Natural killer cell treated with Interleukin-12 subunit alpha and Interleukin-12 subunit beta and Interleukin-15 and Interleukin-18, amount 100 ng/mL, for 72 hours (primary cell): ENCODE data around the gene ZNF697. TPM values are rescaled to one million over a fixed set of nuclear protein-coding genes. Genes with fewer than 3 reads are reported as not detected.

Experiments used
- ATAC-seq, 2 donors: fragments of 150-1000 bp; cut with Tn5 transposase in 1 of 2; sonication (Bioruptor Pico), chemical (Tn5 transposase) in 1 of 2; 2 replicates each; pipeline ENCODE4 v1.10.0; 2021
- DNase-seq: peaks from one replicate; pipeline ENCODE4 v3.0.0; 2022; ENCODE audit warnings: low spot score
- H3K27ac Mint-ChIP-seq, 2 donors: 1 replicate in 1 of 2; 2 replicates in 1 of 2; pipeline ENCODE4 v1.8.0; 2022; ENCODE audit warnings: mixed read lengths in 2 of 2, mild to moderate bottlenecking in 1 of 2, moderate library complexity in 1 of 2
- H3K27me3 Mint-ChIP-seq, 2 donors: 1 replicate in 1 of 2; 2 replicates in 1 of 2; pipeline ENCODE4 v1.8.0; 2022; ENCODE audit warnings: mixed read lengths in 2 of 2
- H3K36me3 Mint-ChIP-seq: one replicate; pipeline ENCODE4 v1.8.0; 2022; ENCODE audit warnings: mixed read lengths
- H3K4me1 Mint-ChIP-seq, 2 donors: 1 replicate in 1 of 2; 2 replicates in 1 of 2; pipeline ENCODE4 v1.8.0; 2022; ENCODE audit warnings: low read depth in 2 of 2, mixed read lengths in 2 of 2, mild to moderate bottlenecking in 1 of 2
- H3K4me3 Mint-ChIP-seq: one replicate; pipeline ENCODE4 v1.8.0; 2022; ENCODE audit warnings: mixed read lengths
- H3K9me3 Mint-ChIP-seq: 2 replicates; pipeline ENCODE4 v1.8.0; 2022; ENCODE audit warnings: mixed read lengths
- total RNA-seq, 2 donors: library from RNA; stranded (reverse); gene quantifications; one replicate each; pipeline ENCODE4 v1.2.3, GENCODE V29; 2022

ZNF697 gene
- total RNA-seq, 2 donors from 2014 or later, result 0.14 to 0.17 TPM

GRCh38 chr1:119675349-119676345 is 27.6 kb upstream of the ZNF697 start:
- ATAC-seq, result no peak

DNA sequence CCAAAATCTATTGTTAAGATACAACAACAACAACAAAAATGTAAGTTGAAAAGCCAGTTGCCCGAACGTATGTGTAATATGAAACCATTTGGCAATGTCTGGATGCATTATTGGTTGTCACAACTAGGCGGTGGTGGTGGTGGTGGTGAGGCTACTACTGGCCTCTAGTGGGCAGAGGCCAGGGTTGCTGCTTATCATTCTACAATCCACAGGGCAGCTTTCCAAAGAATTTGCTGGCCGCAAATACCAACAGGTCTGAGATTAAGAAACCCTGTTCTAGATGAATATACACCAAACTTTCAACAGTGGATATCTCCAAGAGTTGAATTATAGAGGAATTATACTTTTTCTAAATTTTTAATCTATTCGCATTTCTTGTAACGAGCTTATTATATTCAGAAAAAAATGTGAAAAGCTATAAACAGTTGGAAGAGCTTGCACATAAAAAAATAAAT is 26.8 kb upstream of the ZNF697 start:
- ATAC-seq (peak in 1 of 2 donors; percentile 72), DNase-seq (no peak)
- Mint-ChIP-seq H3K27me3 (peaks cover 24 to 31% of the 10 kb centered on the region in 2 donors), H3K36me3 (no peaks in the 10 kb centered on the region), H3K9me3 (no peaks in the 10 kb centered on the region), H3K4me1 (peaks cover 4% of the 10 kb centered on the region in 2 donors), H3K4me3 (no peak overlapping the region), H3K27ac (no peak overlapping the region)

More at GRCh38 chr1:119675349-119676345, 27.6 kb upstream of the ZNF697 start:
- no peaks in the 10 kb centered on the region for H3K9me3 Mint-ChIP-seq
- no peak overlapping the region for H3K4me3 Mint-ChIP-seq
- no peaks in the 10 kb centered on the region for H3K36me3 Mint-ChIP-seq
- H3K27me3 Mint-ChIP-seq, result peaks cover 21 to 32% of the 10 kb centered on the region in 2 donors
- H3K27ac Mint-ChIP-seq, result no peak overlapping the region
- no peak for DNase-seq
- H3K4me1 Mint-ChIP-seq, result peaks cover 4% of the 10 kb centered on the region in 2 donors

GRCh38 chr1:119674111-119674526 is 26.1 kb upstream of the ZNF697 start:
- H3K27me3 Mint-ChIP-seq, result peaks cover 23 to 26% of the 10 kb centered on the region in 2 donors
- H3K9me3 Mint-ChIP-seq, result no peaks in the 10 kb centered on the region
- DNase-seq, result no peak
- no peak overlapping the region for H3K27ac Mint-ChIP-seq
- H3K36me3 Mint-ChIP-seq, result no peaks in the 10 kb centered on the region
- H3K4me1 Mint-ChIP-seq, result peaks cover 4% of the 10 kb centered on the region in 2 donors
- no peak overlapping the region for H3K4me3 Mint-ChIP-seq
- no peak for ATAC-seq

DNA sequence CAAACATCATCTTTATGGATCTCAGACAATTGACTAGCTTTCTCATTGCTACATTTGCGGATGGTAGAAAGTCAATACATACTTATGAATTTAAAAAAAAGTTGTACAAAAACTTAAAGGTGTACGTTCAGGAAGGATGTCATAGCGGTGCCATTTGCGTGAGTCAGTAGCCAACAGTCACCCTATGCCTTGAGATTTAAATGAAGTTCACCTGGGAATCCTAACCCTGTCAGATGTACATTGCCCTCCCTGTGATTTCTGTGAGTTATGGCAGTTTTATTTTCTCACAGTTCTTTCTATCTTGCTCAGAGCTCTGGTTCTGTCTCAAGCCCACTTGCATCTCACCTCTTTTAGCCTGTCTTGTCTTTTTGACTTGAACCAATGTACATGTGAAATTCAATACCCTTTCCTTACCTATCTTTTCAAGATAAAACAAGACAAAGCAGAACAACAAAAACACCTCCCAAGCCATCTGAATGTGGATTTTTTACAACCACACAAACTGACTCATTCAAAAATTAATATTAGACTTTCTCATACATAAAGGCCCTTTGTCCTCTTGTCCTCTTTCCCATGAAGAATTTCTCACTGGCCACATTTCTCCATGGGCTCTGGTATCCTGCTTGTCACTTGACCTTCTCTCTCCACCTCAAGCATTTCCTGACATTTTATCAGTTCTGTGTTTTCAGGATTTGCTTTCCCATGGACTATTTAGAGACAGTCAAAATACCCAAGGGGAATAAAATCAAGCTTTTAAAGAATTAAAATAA is 25.3 kb upstream of the ZNF697 start:
- Mint-ChIP-seq H3K36me3 (no peaks in the 10 kb centered on the region), H3K27me3 (peaks cover 23 to 26% of the 10 kb centered on the region in 2 donors), H3K4me1 (peaks cover 4% of the 10 kb centered on the region in 2 donors), H3K9me3 (no peaks in the 10 kb centered on the region), H3K27ac (no peak overlapping the region), H3K4me3 (no peak overlapping the region)
- no peak for DNase-seq
- no peak for ATAC-seq

DNA sequence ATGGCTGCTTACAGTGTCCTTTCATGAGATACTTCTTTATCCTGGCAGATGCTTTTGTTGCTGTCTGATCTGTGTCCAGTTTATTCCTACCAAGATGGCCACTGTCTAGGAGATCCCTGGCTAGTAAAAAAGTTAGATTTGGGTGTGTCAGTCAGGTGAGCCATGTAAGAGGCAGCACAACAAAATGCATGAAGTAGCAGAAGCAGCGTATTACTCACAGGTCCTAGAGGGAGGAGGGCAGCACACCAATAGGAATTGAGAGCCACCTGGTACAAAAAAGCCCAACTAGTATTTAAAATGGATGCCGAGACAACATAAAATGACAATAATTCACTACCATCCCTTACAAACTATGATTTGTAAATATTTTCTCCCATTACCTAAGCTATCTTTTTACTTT is 22.8 kb upstream of the ZNF697 start:
- DNase-seq (no peak), ATAC-seq (no peak)
- Mint-ChIP-seq H3K9me3 (no peaks in the 10 kb centered on the region), H3K27ac (no peak overlapping the region), H3K4me3 (no peak overlapping the region), H3K36me3 (no peaks in the 10 kb centered on the region), H3K27me3 (peaks cover 13 to 20% of the 10 kb centered on the region in 2 donors), H3K4me1 (peaks cover 4% of the 10 kb centered on the region in 2 donors)

DNA sequence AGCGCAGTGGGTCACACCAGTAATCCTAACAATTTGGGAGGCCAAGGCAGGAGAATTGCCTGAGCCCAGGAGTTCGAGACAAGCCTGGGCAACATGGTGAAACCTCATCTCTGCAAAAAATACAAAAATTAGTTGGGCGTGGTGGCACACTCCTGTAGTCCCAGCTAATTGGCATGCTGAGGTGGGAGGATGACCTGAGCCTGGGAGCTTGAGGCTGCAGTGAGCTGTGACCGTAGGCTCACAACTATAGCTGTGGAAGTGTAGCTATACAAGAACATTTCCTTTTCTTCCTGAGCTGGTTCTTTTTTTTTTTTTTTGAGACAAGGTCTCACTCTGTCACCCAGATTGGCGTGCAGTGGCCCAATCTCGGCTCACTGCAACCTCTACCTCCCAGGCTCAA is 19.1 kb upstream of the ZNF697 start:
- Mint-ChIP-seq H3K4me3 (no peak overlapping the region), H3K36me3 (no peaks in the 10 kb centered on the region), H3K27ac (no peak overlapping the region), H3K9me3 (no peaks in the 10 kb centered on the region), H3K4me1 (no peaks in the 10 kb centered on the region), H3K27me3 (peaks cover 10 to 16% of the 10 kb centered on the region in 2 donors)
- DNase-seq (no peak), ATAC-seq (no peak)

- ATAC-seq, result no peak
- H3K9me3 Mint-ChIP-seq, result no peaks in the 10 kb centered on the region
- no peaks in the 10 kb centered on the region for H3K36me3 Mint-ChIP-seq
- no peak overlapping the region for H3K4me3 Mint-ChIP-seq
- DNase-seq, result no peak
- H3K27me3 Mint-ChIP-seq, result peaks cover 25 to 28% of the 10 kb centered on the region in 2 donors
- H3K27ac Mint-ChIP-seq, result no peak overlapping the region
- H3K4me1 Mint-ChIP-seq, result no peaks in the 10 kb centered on the region
These were observed 16.0 kb upstream of the ZNF697 start for GRCh38 chr1:119664067-119664466.

DNA sequence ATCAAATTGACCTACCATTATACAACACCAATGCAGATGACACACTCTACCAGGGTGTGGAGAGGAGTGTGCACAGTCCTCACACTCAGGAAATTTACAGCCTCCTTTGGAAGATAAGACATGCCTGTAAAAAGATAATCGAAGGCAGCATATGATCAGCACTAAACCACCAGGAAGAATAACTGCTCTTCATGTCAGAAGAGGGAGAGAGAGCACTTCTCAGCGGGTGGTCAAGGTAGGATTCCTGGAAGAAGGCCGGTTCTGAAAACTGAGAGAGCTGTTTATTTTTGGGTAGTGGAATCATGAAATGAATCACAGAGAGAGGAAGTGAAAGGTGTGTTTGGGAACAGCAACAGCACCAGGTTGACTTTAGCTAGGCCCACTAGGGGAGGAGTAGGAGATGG is 14.0 kb upstream of the ZNF697 start:
- H3K4me1 Mint-ChIP-seq, result no peaks in the 10 kb centered on the region
- no peaks in the 10 kb centered on the region for H3K9me3 Mint-ChIP-seq
- H3K4me3 Mint-ChIP-seq, result no peak overlapping the region
- no peak overlapping the region for H3K27ac Mint-ChIP-seq
- DNase-seq (no peak), ATAC-seq (no peak)
- peaks cover 28% of the 10 kb centered on the region in 2 donors for H3K27me3 Mint-ChIP-seq
- H3K36me3 Mint-ChIP-seq, result no peaks in the 10 kb centered on the region

DNA sequence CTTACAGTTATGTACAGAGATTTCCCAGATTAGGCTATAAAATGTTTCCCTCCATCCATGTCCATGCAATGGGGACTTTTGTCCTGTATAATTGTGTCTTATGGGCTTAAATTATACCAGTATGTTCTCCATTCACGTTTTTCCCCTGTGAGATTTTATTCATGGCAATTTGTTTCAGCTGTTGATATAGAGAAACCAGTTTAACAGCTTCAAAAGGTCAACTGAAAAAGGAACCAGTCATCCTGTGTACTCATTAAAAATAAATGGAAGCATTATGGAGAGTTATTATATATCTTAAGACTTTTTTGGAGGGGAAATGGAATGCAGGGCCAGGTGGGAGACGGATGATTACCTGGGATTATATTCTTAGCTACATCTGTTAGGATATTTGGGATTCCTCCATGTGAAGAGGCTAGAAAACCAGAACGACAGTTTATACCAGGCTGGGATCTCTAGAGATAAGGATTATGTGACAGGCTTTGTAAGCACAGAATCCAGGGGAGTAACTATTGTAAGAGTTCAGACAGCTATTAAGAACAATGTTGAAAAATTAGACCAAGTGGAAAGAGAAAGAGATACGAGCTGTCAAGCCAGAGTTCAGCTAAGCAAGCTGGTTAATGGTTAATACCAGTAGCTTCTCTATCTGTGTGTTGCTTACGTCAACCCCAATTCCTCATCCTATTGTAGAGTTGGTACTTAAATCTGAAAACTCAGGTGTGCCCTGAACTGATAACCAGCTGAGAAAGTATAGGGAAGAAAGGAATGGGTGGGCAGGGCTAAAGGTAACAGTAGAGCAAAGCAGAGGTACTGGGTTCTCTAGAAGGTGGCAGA is 12.4 kb upstream of the ZNF697 start:
- Mint-ChIP-seq H3K4me1 (no peaks in the 10 kb centered on the region), H3K36me3 (no peaks in the 10 kb centered on the region), H3K27me3 (peaks cover 24 to 37% of the 10 kb centered on the region in 2 donors), H3K4me3 (no peak overlapping the region), H3K9me3 (no peaks in the 10 kb centered on the region), H3K27ac (no peak overlapping the region)
- ATAC-seq (no peak), DNase-seq (no peak)

GRCh38 chr1:119659628-119660027 is 11.6 kb upstream of the ZNF697 start:
- Mint-ChIP-seq H3K27ac (no peak overlapping the region), H3K27me3 (peaks cover 19 to 38% of the 10 kb centered on the region in 2 donors), H3K9me3 (no peaks in the 10 kb centered on the region), H3K36me3 (no peaks in the 10 kb centered on the region), H3K4me3 (no peak overlapping the region), H3K4me1 (no peaks in the 10 kb centered on the region)
- DNase-seq (no peak), ATAC-seq (no peak)

- DNase-seq (no peak), ATAC-seq (no peak)
- Mint-ChIP-seq H3K27ac (no peak overlapping the region), H3K4me1 (no peaks in the 10 kb centered on the region), H3K36me3 (no peaks in the 10 kb centered on the region), H3K27me3 (peaks cover 32 to 42% of the 10 kb centered on the region in 2 donors), H3K4me3 (no peak overlapping the region), H3K9me3 (no peaks in the 10 kb centered on the region)
These were observed 8.4 kb upstream of the ZNF697 start for GRCh38 chr1:119656410-119656955.

- DNase-seq (no peak), ATAC-seq (no peak)
- Mint-ChIP-seq H3K4me1 (no peaks in the 10 kb centered on the region), H3K4me3 (no peak overlapping the region), H3K9me3 (no peaks in the 10 kb centered on the region), H3K27ac (no peak overlapping the region), H3K27me3 (peaks cover 31 to 41% of the 10 kb centered on the region in 2 donors), H3K36me3 (no peaks in the 10 kb centered on the region)
These were observed 7.1 kb upstream of the ZNF697 start for GRCh38 chr1:119655154-119655553.

- H3K4me3 Mint-ChIP-seq, result no peak overlapping the region
- peaks cover 34 to 38% of the 10 kb centered on the region in 2 donors for H3K27me3 Mint-ChIP-seq
- no peak overlapping the region for H3K27ac Mint-ChIP-seq
- no peaks in the 10 kb centered on the region for H3K9me3 Mint-ChIP-seq
- DNase-seq, result no peak
- no peaks in the 10 kb centered on the region for H3K4me1 Mint-ChIP-seq
- H3K36me3 Mint-ChIP-seq, result no peaks in the 10 kb centered on the region
- no peak for ATAC-seq
These were observed 5.7 kb upstream of the ZNF697 start for GRCh38 chr1:119653839-119654170.
